Fibroblast of lung (primary cell): ENCODE measurements around the gene CLIC5. TPM values are rescaled to one million over a fixed set of nuclear protein-coding genes. Genes with fewer than 3 reads are reported as not detected.

Experiments used
- DNase-seq, 2 donors: peaks; one replicate each; pipeline versions ENCODE4 v3.0.0 to v3.0.0-alpha.2; 2010; ENCODE audit warnings: low read depth in 2 of 2
- H2AFZ ChIP-seq: 2 replicates; pipeline ENCODE4 v1.5.1; 2012; ENCODE audit warnings: low read length, control low read depth, inconsistent platforms
- H3K27ac ChIP-seq: 2 replicates; pipeline ENCODE4 v1.5.1; 2011; ENCODE audit warnings: low read length, control low read depth; ENCODE audit not compliant: insufficient read depth
- H3K27me3 ChIP-seq: 2 replicates; pipeline ENCODE4 v1.5.1; 2011; ENCODE audit warnings: mild to moderate bottlenecking, low read length; ENCODE audit not compliant: control insufficient read depth, insufficient read depth
- H3K36me3 ChIP-seq: 2 replicates; pipeline ENCODE4 v1.5.1; 2011; ENCODE audit warnings: low read length; ENCODE audit not compliant: control insufficient read depth, insufficient read depth
- H3K4me1 ChIP-seq: 2 replicates; pipeline ENCODE4 v1.5.1; 2011; ENCODE audit warnings: low read length; ENCODE audit not compliant: control insufficient read depth, insufficient read depth; ENCODE audit errors: extremely low read depth
- H3K4me2 ChIP-seq: 2 replicates; pipeline ENCODE4 v1.5.1; 2011; ENCODE audit warnings: low read length, control low read depth; ENCODE audit not compliant: insufficient read depth; ENCODE audit errors: extremely low read depth
- H3K4me3 ChIP-seq, 4 experiments: fragments of 200-600 bp in 1 of 4; sonication (generic) in 1 of 4; replicated peaks in 1 of 4; 2 replicates each; pipeline ENCODE4 v1.5.1; 2011 to 2016; ENCODE audit warnings: low read length in 4 of 4, low read depth in 3 of 4, mild to moderate bottlenecking in 3 of 4, control low read depth in 2 of 4, inconsistent platforms in 1 of 4, mixed read lengths in 1 of 4; ENCODE audit not compliant: insufficient read depth in 1 of 4; ENCODE audit errors: control extremely low read depth in 1 of 4
- H3K79me2 ChIP-seq: 2 replicates; pipeline ENCODE4 v1.5.1; 2012; ENCODE audit warnings: mild to moderate bottlenecking, low read length, inconsistent platforms; ENCODE audit not compliant: control insufficient read depth, insufficient read depth
- H3K9ac ChIP-seq: 2 replicates; pipeline ENCODE4 v1.5.1; 2011; ENCODE audit warnings: mild to moderate bottlenecking, low read length, control low read depth; ENCODE audit not compliant: insufficient read depth
- H3K9me3 ChIP-seq: 2 replicates; pipeline ENCODE4 v1.5.1; 2012; ENCODE audit warnings: low read depth, low read length; ENCODE audit not compliant: control insufficient read depth, insufficient read depth
- H4K20me1 ChIP-seq: 2 replicates; pipeline ENCODE4 v1.5.1; 2011; ENCODE audit warnings: low read length; ENCODE audit not compliant: control insufficient read depth, insufficient read depth; ENCODE audit errors: extremely low read depth
- CTCF ChIP-seq, 2 donors: IDR thresholded peaks in 1 of 2; conservative IDR thresholded peaks in 1 of 2; 1 replicate in 1 of 2; 2 replicates in 1 of 2; pipeline ENCODE4 v1.5.1; 2011 to 2012; ENCODE audit warnings: low read length in 2 of 2, control low read depth in 1 of 2, inconsistent platforms in 1 of 2, low read depth in 1 of 2, mild to moderate bottlenecking in 1 of 2
- EZH2 ChIP-seq: IDR thresholded peaks from 2 replicates; pipeline ENCODE4 v1.5.1; 2012; ENCODE audit warnings: low read length, control low read depth, mild to moderate bottlenecking; ENCODE audit errors: missing control alignments
- polyA plus RNA-seq, 2 donors: library from polyadenylated mRNA; depleted of rRNA in 1 of 2; stranded (reverse) in 1 of 2; unstranded in 1 of 2; fragments of >200 nt; gene quantifications; 2 replicates each; pipeline ENCODE4 v1.2.1, GENCODE V29; 2011 to 2012; ENCODE audit warnings: missing spikeins in 1 of 2
- total RNA-seq: library from RNA; depleted of rRNA; stranded (reverse); fragments of >200 nt; gene quantifications from 2 replicates; pipeline ENCODE4 v1.2.1, GENCODE V29; 2014

The CLIC5 gene
- total and polyA plus RNA-seq, 2 donors (not counting 1 experiment from before 2014, with no cell fraction given): 0.03 TPM; not detected in 1

- peaks cover 39% of the 10 kb centered on the region for H3K27me3 ChIP-seq
- DNase-seq: no peak
- no peak overlapping the region for H3K9ac ChIP-seq
- TF ChIP-seq EZH2 (no peak), CTCF (conservative IDR thresholded peaks at IDR 0.05 in 1 of 2, IDR thresholded peaks at IDR 0.05 in 1 of 2; ENCODE audit: low read depth in 1 of 2, low read length in 2 of 2) (no peak)
- H4K20me1 ChIP-seq: no peaks in the 10 kb centered on the region
- no peak overlapping the region for H3K27ac ChIP-seq
- H3K9me3 ChIP-seq: no peaks in the 10 kb centered on the region
- peaks cover 3% of the 10 kb centered on the region for H3K4me1 ChIP-seq
- H3K36me3 ChIP-seq: no peaks in the 10 kb centered on the region
- H3K4me2 ChIP-seq: no peak overlapping the region
- no peaks in the 10 kb centered on the region for H3K79me2 ChIP-seq
- no peak overlapping the region for H3K4me3 ChIP-seq
- no peak overlapping the region for H2AFZ ChIP-seq
Measured at GRCh38 chr6:46012834-46013233, 2.8 kb downstream of the CLIC5 start.

- DNase-seq: no peak
- TF ChIP-seq EZH2 (no peak), CTCF (conservative IDR thresholded peaks at IDR 0.05 in 1 of 2, IDR thresholded peaks at IDR 0.05 in 1 of 2; ENCODE audit: low read depth in 1 of 2, low read length in 2 of 2) (no peak)
- Histone ChIP-seq H3K9me3 (no peaks in the 10 kb centered on the region), H3K79me2 (no peaks in the 10 kb centered on the region), H2AFZ (no peak overlapping the region), H3K27ac (no peak overlapping the region), H3K36me3 (no peaks in the 10 kb centered on the region), H3K4me3 (no peak overlapping the region), H4K20me1 (no peaks in the 10 kb centered on the region), H3K27me3 (peaks cover 28% of the 10 kb centered on the region), H3K4me1 (peaks cover 3% of the 10 kb centered on the region), H3K4me2 (no peak overlapping the region), H3K9ac (no peak overlapping the region)
Measured at GRCh38 chr6:46011188-46012085, 4.2 kb downstream of the CLIC5 start.

DNA sequence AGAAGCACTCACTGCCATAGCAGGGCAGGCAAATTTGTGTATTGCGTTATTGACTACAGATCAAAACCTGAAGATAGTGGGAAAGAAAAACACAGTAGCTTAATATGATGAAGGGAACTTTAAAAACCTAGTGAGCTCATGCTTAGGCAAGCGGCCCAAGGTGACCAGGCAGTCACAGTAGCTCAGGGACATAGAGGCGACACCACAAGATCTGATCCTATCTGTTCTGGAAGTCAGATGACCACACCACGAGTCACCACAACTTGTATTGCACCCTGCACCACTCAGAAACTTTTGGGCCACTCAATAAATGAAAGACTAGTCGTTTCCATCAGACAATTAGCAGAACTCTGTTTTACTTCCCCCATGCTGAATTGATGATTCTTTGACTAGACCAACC, 4.9 kb downstream of the CLIC5 start:
- DNase-seq: no peak

More for the DNA sequence above, 4.9 kb downstream of the CLIC5 start:
- H4K20me1 ChIP-seq: no peaks in the 10 kb centered on the region
- TF ChIP-seq CTCF (conservative IDR thresholded peaks at IDR 0.05 in 1 of 2, IDR thresholded peaks at IDR 0.05 in 1 of 2; ENCODE audit: low read depth in 1 of 2, low read length in 2 of 2) (no peak), EZH2 (no peak)
- H3K9ac ChIP-seq: no peak overlapping the region
- H3K36me3 ChIP-seq: no peaks in the 10 kb centered on the region
- no peaks in the 10 kb centered on the region for H3K9me3 ChIP-seq
- H2AFZ ChIP-seq: no peak overlapping the region
- H3K27me3 ChIP-seq: peaks cover 25% of the 10 kb centered on the region
- no peak overlapping the region for H3K4me3 ChIP-seq
- H3K4me1 ChIP-seq: peaks cover 3% of the 10 kb centered on the region
- H3K27ac ChIP-seq: no peak overlapping the region
- H3K79me2 ChIP-seq: no peaks in the 10 kb centered on the region
- no peak overlapping the region for H3K4me2 ChIP-seq
